Lung (tissue), 12 donors: ENCODE data around the gene SLC37A3. TPM values are rescaled to one million over a fixed set of nuclear protein-coding genes. Genes with fewer than 3 reads are reported as not detected.
"Not testable (repeated sequence)": the region's sequence is repeated elsewhere in the genome, so short reads cannot be mapped to it uniquely, and the experiment has no call there.

Experiments used
- ATAC-seq: fragments of 200-7000 bp; cut with Tn5 transposase; one replicate; pipeline ENCODE4 v1.9.1; 2020; ENCODE audit warnings: moderate number of reproducible peaks; ENCODE audit not compliant: insufficient read depth, low FRiP score
- DNase-seq, 3 donors: peaks; one replicate each; pipeline ENCODE4 v3.0.0-alpha.2; 2013 to 2017
- H3K27ac ChIP-seq, 2 donors: one replicate each; pipeline ENCODE4 v1.5.1; 2013; ENCODE audit warnings: mild to moderate bottlenecking in 2 of 2, moderate library complexity in 2 of 2, control low read depth in 1 of 2, inconsistent platforms in 1 of 2, low read depth in 1 of 2, low read length in 1 of 2
- H3K27me3 ChIP-seq, 3 donors: one replicate each; pipeline ENCODE4 v1.5.1; 2013; ENCODE audit warnings: low read length in 2 of 3; ENCODE audit not compliant: control insufficient read depth in 3 of 3, insufficient read depth in 3 of 3
- H3K36me3 ChIP-seq, 4 donors: one replicate each; pipeline ENCODE4 v1.5.1; 2013; ENCODE audit warnings: low read length in 4 of 4, mild to moderate bottlenecking in 1 of 4, moderate library complexity in 1 of 4; ENCODE audit not compliant: control insufficient read depth in 4 of 4, insufficient read depth in 4 of 4
- H3K4me1 ChIP-seq, 5 donors: one replicate each; pipeline ENCODE4 v1.5.1; 2013; ENCODE audit warnings: low read length in 5 of 5, mild to moderate bottlenecking in 2 of 5, moderate library complexity in 1 of 5; ENCODE audit not compliant: control insufficient read depth in 5 of 5, insufficient read depth in 5 of 5
- H3K4me3 ChIP-seq: one replicate; pipeline ENCODE4 v1.5.1; 2013; ENCODE audit warnings: mild to moderate bottlenecking, control low read depth, moderate library complexity
- H3K9ac ChIP-seq, 2 donors: one replicate each; pipeline ENCODE4 v1.5.1; 2013; ENCODE audit warnings: low read length in 2 of 2, control low read depth in 1 of 2; ENCODE audit not compliant: insufficient read depth in 1 of 2
- H3K9me3 ChIP-seq, 4 donors: one replicate each; pipeline ENCODE4 v1.5.1; 2013; ENCODE audit warnings: low read length in 3 of 4, mild to moderate bottlenecking in 1 of 4, moderate library complexity in 1 of 4; ENCODE audit not compliant: control insufficient read depth in 4 of 4, insufficient read depth in 3 of 4
- CTCF ChIP-seq: IDR thresholded peaks from 2 replicates; pipeline ENCODE4 v1.5.1; 2012; ENCODE audit warnings: mild to moderate bottlenecking; ENCODE audit errors: control extremely low read depth, extremely low read depth
- WGBS, 2 donors: extraction: QIAGEN DNeasy Blood & Tissue Kit; methylation state at CpG; one replicate each; pipeline ENCODE4 v1.1.7; 2013; 5-methylcytosine and 5-hydroxymethylcytosine counted together
- polyA plus RNA-seq, 2 donors: library from polyadenylated mRNA; stranded (reverse); fragments of 200-250 nt; gene quantifications; one replicate each; pipeline ENCODE4 v1.2.1, GENCODE V29; 2013
- total RNA-seq, 2 donors: library from RNA; depleted of rRNA in 1 of 2; stranded (reverse); fragments of >200 nt in 1 of 2; gene quantifications; one replicate each; pipeline ENCODE4 v1.2.1, GENCODE V29; 2014 to 2021
- donor health status: control.
- donor health status: control.
- donor health status: Bipolar disorder and iron deficiency.
- donor health status: healthy.
- donor health status: DM: yes; HTN: yes; CAD: no.

The SLC37A3 gene
- total and polyA plus RNA-seq, 4 donors = 19.2 to 53.4 (median 26.8) TPM

GRCh38 chr7:140421521-140421920, 23.2 kb upstream of the SLC37A3 start:
- no peak for TF ChIP-seq CTCF
- H3K27ac ChIP-seq = no peak overlapping the region
- no peaks in the 10 kb centered on the region for H3K27me3 ChIP-seq
- no peaks in the 10 kb centered on the region for H3K36me3 ChIP-seq
- peaks cover 0 to 2% (median 0%) of the 10 kb centered on the region in 4 donors for H3K9me3 ChIP-seq
- 96 to 100% methylated on average over 2 of the region's 2 CpGs for WGBS, 2 donors
- H3K9ac ChIP-seq = no peak overlapping the region
- H3K4me1 ChIP-seq = no peaks in the 10 kb centered on the region
- H3K4me3 ChIP-seq = no peak overlapping the region
- no peak for DNase-seq
- no peak for ATAC-seq

GRCh38 chr7:140418653-140419052, 20.3 kb upstream of the SLC37A3 start:
- TF ChIP-seq CTCF = no peak
- Histone ChIP-seq H3K9ac (no peak overlapping the region), H3K4me3 (no peak overlapping the region), H3K9me3 (peaks cover 0 to 5% (median 0%) of the 10 kb centered on the region in 4 donors), H3K27me3 (no peaks in the 10 kb centered on the region), H3K4me1 (no peaks in the 10 kb centered on the region), H3K36me3 (no peaks in the 10 kb centered on the region), H3K27ac (no peak overlapping the region)
- WGBS, 2 donors = 91 to 99% methylated on average over 4 of the region's 4 CpGs
- ATAC-seq (no peak), DNase-seq (no peak)

GRCh38 chr7:140418156-140418472, 19.8 kb upstream of the SLC37A3 start:
- not testable (repeated sequence) for DNase-seq, H3K9ac ChIP-seq, H3K27ac ChIP-seq, H3K27me3 ChIP-seq, H3K9me3 ChIP-seq, H3K4me1 ChIP-seq, ATAC-seq, H3K36me3 ChIP-seq, H3K4me3 ChIP-seq
- 92 to 95% methylated on average over 4 to 5 of the region's 5 CpGs for WGBS, 2 donors

GRCh38 chr7:140417456-140418155, 19.3 kb upstream of the SLC37A3 start:
- H3K4me1 ChIP-seq = no peaks in the 10 kb centered on the region
- H3K27me3 ChIP-seq = no peaks in the 10 kb centered on the region
- peaks cover 0 to 6% (median 0%) of the 10 kb centered on the region in 4 donors for H3K9me3 ChIP-seq
- no peak overlapping the region for H3K27ac ChIP-seq
- ATAC-seq (no peak), DNase-seq (no peak)
- WGBS, 2 donors = 73 to 79% methylated on average over 8 of the region's 8 CpGs
- H3K4me3 ChIP-seq = no peak overlapping the region
- no peaks in the 10 kb centered on the region for H3K36me3 ChIP-seq
- no peak overlapping the region for H3K9ac ChIP-seq
- no peak for TF ChIP-seq CTCF
